GM15510 (cell line): ENCODE data around the gene SYTL3.

Experiments used
- POLR2A ChIP-seq: IDR thresholded peaks from 3 replicates; pipeline ENCODE4 v1.6.1; 2011; ENCODE audit warnings: borderline replicate concordance; ENCODE audit not compliant: insufficient read length; ENCODE audit errors: extremely low read depth

SYTL3 gene

GRCh38 chr6:158772172-158772571, 122.3 kb downstream of the SYTL3 start:
- TF ChIP-seq POLR2A = no peak

GRCh38 chr6:158772851-158773371, 123.1 kb downstream of the SYTL3 start:
- TF ChIP-seq POLR2A = no peak

GRCh38 chr6:158773581-158774449, 124.0 kb downstream of the SYTL3 start:
- TF ChIP-seq POLR2A = no peak

- no peak for TF ChIP-seq POLR2A
These were observed 125.0 kb downstream of the SYTL3 start for GRCh38 chr6:158774717-158775449.

- TF ChIP-seq POLR2A = no peak
These were observed 126.0 kb downstream of the SYTL3 start for GRCh38 chr6:158775832-158776231.

- no peak for TF ChIP-seq POLR2A
These were observed 126.9 kb downstream of the SYTL3 start for GRCh38 chr6:158776737-158777136.

- no peak for TF ChIP-seq POLR2A
These were observed 127.7 kb downstream of the SYTL3 start for GRCh38 chr6:158777510-158777909.

- TF ChIP-seq POLR2A = no peak
These were observed 128.2 kb downstream of the SYTL3 start for GRCh38 chr6:158778005-158778527.

GRCh38 chr6:158780246-158780884, 130.5 kb downstream of the SYTL3 start:
- TF ChIP-seq POLR2A = no peak

GRCh38 chr6:158780988-158781691, 131.3 kb downstream of the SYTL3 start:
- TF ChIP-seq POLR2A = no peak

- TF ChIP-seq POLR2A = no peak
These were observed 132.0 kb downstream of the SYTL3 start for GRCh38 chr6:158781692-158782373.

GRCh38 chr6:158782432-158783166, 132.7 kb downstream of the SYTL3 start:
- TF ChIP-seq POLR2A = no peak

- TF ChIP-seq POLR2A = no peak
These were observed 133.3 kb downstream of the SYTL3 start for GRCh38 chr6:158783167-158783450.

GRCh38 chr6:158783851-158784250, 134.0 kb downstream of the SYTL3 start:
- TF ChIP-seq POLR2A = no peak

GRCh38 chr6:158784505-158784904, 134.7 kb downstream of the SYTL3 start:
- no peak for TF ChIP-seq POLR2A
